Femur (tissue), 1 donor: Measurements from ENCODE around the gene LAYN.

Experiments used
- DNase-seq: peaks from one replicate; pipeline ENCODE4 v3.0.0-alpha.2; 2017

LAYN gene

DNA sequence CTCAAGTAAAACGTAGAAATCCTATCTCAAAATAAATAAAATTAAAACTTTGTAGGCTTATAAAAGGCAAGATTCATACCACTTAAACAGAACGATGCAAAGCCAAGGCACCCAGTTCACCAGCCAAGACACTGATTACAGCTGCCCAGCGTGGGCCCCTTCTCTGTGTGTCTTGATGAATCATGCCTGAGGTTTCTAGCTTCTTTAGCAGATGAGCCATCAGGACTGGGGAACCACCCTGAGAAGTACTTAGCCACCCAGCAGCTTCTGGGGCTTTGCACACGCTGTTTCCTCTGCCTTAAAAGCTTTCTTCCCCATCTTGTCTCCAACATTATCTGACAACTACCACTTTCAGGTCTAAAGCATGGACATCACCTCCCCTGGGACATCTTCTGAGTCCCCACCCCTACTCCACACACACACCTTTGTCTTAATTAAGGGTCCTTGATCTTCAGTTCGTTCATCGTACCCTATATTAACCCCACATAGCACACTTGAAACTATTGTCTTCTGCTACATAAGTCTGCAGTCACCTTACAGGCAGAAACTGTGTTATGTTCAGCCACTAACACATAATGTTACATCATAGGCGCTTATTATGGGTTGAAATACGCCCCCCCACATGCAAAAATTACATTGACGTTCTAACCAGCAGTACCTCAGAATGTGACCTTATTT is 8.7 kb upstream of the LAYN start:
- DNase-seq, result no peak

DNA sequence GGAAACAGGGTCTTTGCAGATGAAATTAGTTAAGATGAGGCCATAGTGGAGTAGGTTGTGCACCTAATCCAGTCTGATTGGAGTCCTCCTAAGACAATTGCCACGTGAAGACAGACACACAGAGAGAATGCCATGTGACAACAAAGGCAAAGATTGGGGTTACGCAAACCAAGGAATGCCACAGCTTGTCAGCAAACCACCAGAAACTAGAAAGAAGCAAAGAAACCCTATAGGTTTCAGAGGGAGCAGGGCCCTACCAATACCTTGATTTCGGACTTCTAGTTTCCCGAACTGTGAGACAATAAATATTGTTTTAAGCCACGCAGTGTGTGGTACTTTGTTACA is 8.2 kb upstream of the LAYN start:
- no peak for DNase-seq

DNA sequence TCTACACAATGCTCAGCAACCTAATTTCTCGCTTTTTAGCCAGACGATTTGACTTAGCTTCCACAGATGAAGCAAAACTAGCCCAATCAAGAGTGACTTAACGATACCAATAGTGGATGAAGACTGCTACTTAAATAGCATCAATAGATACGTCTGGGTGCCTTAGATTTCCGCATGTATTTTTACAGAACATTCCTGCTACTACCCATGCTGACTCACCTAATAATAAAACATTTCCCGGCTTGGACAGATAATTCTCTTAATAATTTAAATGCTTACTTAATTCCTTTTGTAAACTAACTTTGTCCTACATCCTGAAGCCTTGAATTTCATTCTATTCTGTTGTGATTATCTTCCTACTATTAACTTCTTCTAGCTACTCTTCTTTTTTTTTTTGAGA is 5.2 kb upstream of the LAYN start:
- DNase-seq, result no peak

DNA sequence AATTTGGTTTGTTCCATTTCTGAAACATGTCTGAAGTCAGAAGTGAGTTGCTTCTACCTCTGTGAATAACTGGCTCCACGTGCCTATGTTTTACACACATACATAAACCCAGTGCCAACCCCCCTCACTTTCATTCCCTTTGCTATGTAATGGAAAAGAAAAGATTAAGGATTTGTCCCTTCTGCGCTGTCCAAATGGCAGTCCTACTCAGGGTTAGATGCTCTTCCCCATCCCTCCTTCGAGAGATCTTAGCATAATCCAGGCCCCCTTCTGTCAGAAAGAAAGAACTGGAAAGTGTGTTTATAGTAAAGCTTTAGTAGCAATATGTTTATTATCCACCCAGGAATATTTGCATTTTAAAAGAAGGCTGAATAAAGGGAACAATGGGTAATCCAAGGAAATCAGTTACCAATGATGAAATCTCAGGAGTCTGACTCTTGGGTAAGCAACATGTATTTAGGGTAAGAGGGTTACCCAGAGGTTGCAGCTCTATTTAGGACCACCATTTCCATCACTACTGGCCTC is 3.1 kb upstream of the LAYN start:
- DNase-seq, result no peak

DNA sequence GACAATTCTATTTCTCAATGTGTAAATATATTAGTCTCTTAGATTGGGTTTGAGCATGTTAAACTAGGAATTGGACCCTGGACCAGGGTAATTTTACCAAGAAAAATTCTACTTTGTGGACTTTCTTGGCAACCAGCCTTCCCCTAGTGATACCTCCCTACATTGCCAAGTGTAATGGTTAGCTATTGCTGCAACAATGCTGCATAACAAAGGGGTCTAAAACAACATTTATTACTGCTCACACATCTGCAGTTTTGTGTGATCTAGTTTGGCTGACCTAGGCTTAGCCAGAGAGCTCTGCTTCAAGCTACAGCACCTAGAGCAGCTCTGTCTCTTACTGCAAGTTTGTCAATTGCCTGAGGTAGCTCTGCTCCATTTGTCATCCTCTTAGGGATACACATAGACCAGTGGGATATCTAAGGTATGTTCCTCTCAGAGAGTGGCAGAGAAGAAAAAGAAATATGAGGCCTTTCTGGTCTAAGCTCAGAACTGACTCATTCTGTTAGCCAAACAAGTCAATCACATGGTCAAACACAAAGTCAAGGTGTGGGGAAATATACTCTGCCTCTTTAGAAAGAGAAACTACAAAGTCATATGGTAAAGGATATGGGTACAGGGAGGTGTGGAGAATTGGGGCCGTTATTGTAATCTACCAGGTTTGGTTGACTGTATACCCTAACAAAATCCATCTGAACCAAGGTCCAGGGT is 2.0 kb upstream of the LAYN start:
- no peak for DNase-seq

DNA sequence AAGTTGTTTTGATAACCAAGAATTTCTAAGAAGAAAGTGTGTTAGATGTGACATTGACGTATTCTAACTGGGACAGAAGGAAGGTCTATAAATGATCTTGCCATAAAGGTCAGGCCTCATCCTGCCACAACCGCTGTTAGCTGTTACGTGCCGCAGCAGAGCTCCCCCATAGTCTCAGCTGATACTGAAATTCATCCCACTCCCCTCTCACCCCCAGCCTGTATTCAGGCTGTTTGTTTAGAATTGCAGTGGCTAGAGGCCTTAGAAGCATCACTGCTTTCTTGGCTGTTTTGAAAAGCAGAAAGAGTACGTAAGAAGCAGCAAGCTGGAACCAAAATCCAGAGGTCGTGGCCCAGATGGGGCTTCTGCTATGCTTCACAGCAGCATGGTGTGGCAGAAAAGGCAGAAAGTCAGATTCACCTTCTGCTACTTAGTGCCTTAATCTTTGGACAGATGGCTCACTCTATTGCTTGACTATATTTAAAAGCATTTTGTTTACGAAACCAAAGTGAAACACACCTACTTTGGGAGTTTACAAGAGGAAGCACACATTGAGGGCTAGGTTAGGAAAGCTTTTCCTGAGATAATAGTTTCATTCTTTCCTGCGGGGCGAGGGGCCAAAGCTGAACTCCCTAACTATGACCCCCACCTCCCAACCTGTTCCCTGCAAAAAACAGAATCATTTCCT is 950 bp upstream of the LAYN start:
- no peak for DNase-seq

DNA sequence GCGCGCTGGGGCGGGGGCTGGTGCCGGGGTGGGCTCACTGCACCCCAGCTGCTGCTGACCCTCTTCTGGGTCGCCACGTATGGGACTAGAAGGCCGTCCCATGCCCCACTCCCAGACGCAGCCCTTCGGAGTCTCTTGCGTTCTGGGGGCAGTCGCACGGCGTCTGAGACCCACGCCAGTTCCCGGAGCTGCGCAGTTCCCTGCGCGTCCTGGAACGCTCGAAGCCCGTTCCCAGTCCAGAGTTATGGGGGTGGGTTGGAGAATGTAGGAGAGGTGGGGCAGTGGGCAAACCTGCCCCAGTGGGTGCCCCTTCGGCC is 375 bp downstream of the LAYN start:
- DNase-seq, result no peak

DNA sequence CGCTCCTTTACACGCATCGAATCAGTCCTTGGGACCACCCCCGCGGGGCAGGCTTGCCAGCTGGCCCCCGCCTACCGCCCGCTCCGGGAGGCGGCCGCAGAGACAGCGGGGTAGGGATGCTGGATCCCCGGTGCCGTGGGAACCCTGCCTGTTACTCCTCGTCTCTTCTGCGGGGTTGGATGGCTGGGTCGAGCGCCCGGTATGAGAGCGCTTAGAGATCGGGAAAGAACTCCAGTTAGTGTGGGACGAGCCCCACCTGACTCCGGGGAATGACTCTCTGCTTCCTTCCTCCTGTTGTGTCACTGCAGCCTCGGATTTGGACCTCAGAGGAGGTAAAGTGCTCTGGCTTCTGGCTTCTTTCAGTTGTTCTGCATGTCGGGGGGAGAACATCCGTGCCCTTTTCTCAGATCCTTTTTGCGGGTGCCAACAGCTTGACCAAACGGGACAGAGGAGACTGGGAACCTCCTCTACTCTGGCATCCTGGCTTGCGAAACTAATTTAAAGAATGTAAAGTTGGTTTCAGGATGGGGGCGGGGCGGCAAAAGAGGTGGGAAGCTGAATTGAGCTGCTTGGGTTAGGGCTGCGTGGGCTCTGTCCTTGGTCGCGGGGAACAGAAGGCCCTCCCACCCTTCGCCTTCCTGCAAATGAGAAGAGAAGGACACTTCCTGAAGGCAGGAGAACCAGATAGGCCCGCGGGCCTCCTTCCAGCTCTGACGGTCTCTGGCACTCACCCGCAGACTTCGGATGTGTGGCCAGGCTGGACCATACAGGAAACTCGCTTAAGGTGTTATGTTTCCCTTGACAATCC is 938 bp downstream of the LAYN start:
- peak; percentile 81 for DNase-seq

DNA sequence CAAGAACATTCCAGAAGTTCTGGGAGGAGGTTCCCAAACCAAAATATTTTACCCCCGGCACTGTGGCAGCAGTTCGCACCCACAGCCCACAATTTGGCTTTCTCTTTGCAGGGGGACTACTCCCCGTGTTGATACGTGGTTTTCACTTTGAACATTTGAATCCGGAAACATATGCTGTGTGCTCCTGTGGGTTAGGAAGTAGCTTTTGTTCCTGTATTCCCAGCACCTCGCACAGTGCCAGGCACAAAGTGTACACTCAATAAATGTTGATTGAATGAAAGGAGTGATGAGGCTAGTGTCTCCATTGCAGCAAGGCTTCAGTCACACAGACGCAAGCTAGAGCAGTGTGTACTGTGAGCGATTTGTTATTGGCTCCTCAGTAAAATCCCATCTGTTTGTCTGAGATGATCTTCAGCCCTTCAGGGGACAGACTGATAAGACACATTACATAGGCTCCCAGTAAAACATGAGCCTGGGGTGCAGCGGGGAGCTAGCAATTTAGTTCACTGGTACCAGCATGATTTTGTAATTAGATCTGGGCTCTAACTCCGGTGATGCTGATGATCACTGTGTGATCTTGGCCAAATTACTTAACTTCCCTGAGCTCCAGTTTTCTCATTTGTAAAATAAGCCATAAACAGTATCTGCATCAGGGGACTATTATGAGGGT is 2.2 kb downstream of the LAYN start:
- no peak for DNase-seq

DNA sequence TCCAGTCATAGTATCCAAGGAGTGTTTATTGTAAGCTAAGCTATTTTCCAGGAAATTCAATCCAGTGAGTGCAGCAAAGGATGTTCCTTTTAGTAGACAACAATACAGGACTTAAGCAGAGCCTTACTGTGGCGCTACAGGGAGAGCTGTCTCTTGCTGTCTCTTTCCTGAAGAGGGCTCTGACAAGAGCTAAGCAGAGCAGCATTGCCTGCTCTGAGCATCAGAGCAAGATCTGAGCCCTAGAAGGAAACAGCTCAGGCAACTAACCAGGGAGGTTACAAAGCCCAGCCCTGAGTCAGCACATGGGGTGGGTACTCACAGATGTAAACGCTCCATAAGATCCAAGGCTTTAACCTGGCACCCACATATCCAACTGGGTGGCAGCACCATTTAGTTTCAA is 8.0 kb downstream of the LAYN start:
- DNase-seq, result no peak

DNA sequence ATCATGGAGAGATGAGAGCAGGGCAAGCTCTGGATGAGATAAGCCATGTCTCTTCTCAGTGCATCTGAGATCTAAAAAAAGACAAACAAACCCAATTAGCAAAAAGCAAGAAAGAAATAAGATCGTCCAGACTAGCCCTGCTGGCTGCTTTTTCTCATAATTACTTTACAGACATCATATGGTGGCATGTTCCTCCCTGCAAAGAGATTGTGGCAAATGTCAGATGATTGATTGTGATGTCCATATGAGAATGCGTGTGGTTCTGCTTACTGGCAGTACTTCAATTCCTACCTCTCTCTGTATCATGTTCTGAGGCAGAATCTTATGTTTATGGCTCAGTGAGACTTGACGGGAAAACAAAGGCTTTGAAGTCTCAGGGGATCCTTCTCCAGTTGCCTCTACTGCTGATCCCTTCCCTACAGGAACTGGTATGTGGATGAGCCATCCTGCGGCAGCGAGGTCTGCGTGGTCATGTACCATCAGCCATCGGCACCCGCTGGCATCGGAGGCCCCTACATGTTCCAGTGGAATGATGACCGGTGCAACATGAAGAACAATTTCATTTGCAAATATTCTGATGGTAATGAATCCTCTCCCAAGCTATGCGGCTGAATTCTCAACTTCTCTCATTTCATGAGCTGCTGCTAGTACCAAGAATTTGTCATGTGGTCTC is 8.8 kb downstream of the LAYN start:
- no peak for DNase-seq

DNA sequence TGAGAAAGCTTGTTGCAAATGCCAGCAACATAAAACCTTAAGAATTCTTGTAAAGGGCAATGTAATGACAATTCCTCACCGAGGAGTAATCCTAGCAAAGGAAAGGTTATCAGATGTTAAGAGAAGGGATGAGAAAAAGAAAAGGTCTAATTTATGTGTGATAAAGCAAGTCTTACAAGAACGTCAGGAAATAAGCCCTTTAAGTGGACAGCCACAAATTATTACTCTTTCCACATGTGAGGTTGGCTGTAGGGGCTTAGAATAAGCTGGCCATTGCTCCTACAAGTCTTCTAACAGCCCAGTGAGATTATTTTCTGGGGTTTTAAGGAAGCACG is 9.3 kb downstream of the LAYN start:
- no peak for DNase-seq

DNA sequence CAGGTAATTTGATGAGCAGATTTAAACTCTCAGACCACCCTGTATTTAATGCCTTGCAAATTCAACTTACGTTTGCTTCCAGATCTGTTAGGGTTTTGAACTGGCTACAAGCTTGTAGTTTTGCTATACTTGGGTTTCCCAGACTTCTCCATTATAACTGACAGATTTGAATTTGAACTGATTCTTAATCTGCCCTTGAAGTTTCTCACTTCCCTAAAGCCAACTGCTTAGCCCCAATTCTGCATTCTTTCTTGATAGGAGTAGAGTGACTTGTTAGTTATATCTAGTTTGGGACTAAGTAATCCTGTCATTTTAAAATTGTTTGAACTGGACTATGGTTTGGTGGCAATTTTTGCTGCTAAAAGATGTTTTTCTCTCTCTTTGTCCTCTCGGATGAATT is 9.7 kb downstream of the LAYN start:
- DNase-seq, result no peak

DNA sequence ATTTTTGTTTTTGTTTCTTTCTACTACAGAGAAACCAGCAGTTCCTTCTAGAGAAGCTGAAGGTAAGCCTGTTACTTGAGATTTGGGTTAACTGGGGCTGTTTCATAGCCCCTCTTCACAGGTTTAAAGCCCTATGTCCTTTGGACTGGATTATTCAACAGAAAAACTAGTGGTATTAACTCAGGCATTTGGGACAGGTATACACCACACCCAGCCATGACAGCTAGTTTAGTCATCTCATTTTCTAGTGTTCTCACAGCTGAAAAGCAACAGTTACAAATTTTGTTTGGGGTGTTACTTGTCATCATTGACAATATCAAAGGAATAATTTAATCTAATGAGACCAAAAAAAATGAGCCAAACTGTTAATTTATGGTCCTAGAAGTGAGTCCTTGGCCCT is 14.0 kb downstream of the LAYN start:
- no peak for DNase-seq

DNA sequence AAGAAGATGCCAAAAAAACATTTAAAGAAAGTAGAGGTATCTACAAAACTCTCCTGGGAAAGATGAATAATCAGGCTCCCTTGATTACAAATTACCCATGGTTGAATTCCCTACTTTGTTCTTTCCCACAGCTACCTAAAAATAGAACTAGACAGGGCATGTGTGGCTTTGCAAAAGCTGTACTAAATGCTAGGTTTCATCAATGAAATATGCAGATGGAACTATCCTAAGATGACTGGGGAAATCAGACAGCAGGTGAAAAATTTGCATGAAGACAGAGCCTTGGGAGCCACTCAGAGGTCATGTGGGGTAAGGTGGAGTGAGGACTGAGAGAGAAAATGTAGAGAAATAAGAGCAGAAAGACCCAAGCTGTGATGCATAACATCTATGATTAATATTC is 14.7 kb downstream of the LAYN start:
- DNase-seq, result no peak

DNA sequence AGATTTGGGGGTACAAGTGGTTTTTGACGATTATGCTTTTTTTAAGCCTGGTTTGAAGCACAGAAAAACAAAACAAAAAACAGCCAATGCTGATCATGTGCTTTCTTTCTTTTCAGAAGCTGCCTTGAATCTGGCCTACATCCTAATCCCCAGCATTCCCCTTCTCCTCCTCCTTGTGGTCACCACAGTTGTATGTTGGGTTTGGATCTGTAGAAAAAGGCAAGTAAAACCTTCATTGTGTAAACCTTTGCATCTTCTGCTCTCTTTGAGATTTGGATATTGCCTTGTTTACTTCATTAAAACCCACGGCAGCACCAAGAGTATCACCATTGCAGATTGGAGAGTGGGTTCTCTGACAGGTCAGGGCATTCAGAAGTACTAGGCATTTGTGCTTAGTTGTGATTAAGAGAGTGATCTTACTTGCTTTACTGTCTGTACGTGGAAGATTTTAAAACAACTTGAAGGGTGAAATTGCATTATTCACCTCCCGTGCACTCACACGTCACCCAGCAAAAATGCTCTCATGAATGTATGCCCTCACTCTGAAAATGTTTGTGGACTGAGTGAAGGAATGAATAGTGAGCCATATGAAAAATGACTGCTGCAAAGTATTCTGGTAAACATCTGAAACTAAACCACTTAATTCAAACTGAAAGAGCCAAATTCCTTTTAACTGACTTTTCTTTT is 17.0 kb downstream of the LAYN start:
- DNase-seq, result no peak

DNA sequence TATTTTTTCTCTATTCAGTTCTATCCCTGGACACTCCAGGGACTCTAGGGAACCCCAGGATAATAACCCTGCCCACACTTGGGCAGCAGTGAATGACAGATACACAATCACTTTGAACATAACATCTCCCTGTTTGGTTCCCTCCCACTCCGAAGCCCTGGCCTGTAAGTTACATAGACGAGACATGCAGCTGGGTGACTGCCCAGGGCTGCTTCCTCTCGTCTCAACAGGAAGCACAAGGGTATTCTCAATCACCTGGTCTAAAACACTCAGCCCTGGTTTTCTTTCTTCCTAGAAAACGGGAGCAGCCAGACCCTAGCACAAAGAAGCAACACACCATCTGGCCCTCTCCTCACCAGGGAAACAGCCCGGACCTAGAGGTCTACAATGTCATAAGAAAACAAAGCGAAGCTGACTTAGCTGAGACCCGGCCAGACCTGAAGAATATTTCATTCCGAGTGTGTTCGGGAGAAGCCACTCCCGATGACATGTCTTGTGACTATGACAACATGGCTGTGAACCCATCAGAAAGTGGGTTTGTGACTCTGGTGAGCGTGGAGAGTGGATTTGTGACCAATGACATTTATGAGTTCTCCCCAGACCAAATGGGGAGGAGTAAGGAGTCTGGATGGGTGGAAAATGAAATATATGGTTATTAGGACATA is 19.4 kb downstream of the LAYN start:
- DNase-seq, result no peak

DNA sequence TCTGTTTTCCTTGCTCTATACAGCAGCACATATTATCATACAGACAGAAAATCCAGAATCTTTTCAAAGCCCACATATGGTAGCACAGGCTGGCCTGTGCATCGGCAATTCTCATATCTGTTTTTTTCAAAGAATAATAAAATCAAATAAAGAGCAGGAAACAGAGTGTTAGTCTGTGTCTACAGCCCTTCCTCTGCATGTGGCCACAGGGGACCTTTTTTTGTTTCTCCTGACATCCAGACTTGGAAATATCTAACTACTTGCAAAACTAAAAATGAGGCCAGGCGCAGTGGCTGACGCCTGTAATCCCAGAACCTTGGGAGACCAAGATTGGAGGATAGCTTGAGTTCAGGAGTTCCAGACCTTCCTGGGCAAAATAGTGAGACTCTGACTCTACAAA is 20.3 kb downstream of the LAYN start:
- no peak for DNase-seq

DNA sequence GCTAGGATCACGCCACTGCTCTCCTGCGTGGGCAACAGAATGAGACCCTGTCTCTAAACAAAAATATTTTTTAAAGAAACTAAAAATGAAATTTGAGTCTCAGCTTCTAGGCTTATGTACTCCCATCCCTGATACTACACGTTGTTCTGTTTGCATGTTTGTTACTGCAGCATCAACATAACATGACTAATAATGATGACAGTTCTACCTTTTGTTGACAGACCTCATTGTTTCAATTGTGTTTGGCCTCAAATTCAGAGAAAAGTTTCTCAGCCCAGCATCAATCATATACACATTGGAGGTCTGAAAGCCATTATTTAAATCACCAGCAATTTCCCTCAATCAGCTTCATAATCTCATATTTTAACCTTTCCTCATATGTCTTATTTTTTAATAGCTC is 20.8 kb downstream of the LAYN start:
- no peak for DNase-seq

DNA sequence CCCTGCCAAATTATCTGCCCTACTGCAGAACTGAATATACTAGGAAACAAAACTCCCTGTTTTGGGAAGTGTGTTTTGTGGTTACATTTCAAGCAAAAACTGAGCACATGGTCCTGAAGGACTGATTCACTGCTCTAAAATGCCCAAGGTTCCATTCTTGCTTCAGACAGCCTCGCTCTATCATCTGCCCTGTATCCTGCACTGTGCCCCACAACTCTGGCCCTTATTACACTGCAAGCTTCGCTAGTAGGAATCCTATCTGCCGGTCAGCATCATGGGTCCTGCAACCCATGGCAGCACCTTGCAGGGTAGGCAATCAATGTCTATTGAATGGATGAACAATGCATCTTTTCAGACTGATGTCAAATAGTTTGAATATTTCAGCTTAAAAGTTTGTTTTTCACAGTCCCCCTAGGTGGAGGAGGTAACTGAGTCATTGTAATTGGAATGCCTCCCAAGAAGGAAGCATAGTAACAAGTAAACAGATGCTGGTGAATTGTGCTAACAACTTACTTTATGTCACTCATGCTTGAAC is 21.3 kb downstream of the LAYN start:
- no peak for DNase-seq
